Activated CD8-positive, alpha-beta T cell treated with anti-CD3 and anti-CD28 coated beads for 36 hours (primary cell): Measurements from ENCODE around the gene IL25. TPM values are rescaled to one million over a fixed set of nuclear protein-coding genes. Genes with fewer than 3 reads are reported as not detected.

Source experiments
- ATAC-seq: fragments of 200-7000 bp; cut with Tn5 transposase; one replicate; pipeline ENCODE4 v1.10.0; 2021; ENCODE audit warnings: mild to moderate bottlenecking, moderate library complexity
- CTCF ChIA-PET: fragments of 350-600 bp; sonication (Branson Sonifier 250); formaldehyde crosslinking; loops from one replicate; lab custom pipeline; 2021; ENCODE audit warnings: antibody characterized with exemption; lab: Charles Lee
- POLR2A ChIA-PET: fragments of 350-600 bp; sonication (Branson Sonifier 250); formaldehyde crosslinking; loops from one replicate; lab custom pipeline; 2021; ENCODE audit warnings: antibody characterized with exemption; lab: Charles Lee
- DNase-seq: peaks from one replicate; pipeline ENCODE4 v3.0.0-alpha.2; 2020
- H3K27ac Mint-ChIP-seq: one replicate; pipeline ENCODE4 v1.8.0; 2021; ENCODE audit warnings: mild to moderate bottlenecking, mixed read lengths
- H3K27me3 Mint-ChIP-seq: one replicate; pipeline ENCODE4 v1.8.0; 2021; ENCODE audit warnings: mixed read lengths
- H3K36me3 Mint-ChIP-seq: one replicate; pipeline ENCODE4 v1.8.0; 2021; ENCODE audit warnings: low read depth, mixed read lengths
- H3K4me1 Mint-ChIP-seq: one replicate; pipeline ENCODE4 v1.8.0; 2021; ENCODE audit warnings: low read depth, mixed read lengths
- H3K4me3 Mint-ChIP-seq: one replicate; pipeline ENCODE4 v1.8.0; 2021; ENCODE audit warnings: mild to moderate bottlenecking, moderate library complexity, mixed read lengths
- H3K9me3 Mint-ChIP-seq: one replicate; pipeline ENCODE4 v1.8.0; 2021; ENCODE audit warnings: mixed read lengths
- CTCF ChIP-seq: fragments of 200-600 bp; IDR thresholded peaks from one replicate; pipeline ENCODE4 v1.8.0; 2022; ENCODE audit warnings: antibody characterized with exemption, mild to moderate bottlenecking
- intact Hi-C: fragments of 100-400 bp; cut with micrococcal nuclease; formaldehyde crosslinking; loops from one replicate; pipeline ENCODE4 v1.10.0; 2022
- total RNA-seq, 2 experiments: library from RNA; stranded (reverse); gene quantifications; one replicate each; pipeline ENCODE4 v1.2.3, GENCODE V29; 2021

IL25 gene
- total RNA-seq, 2 experiments from 2014 or later = not detected

- H3K9me3 Mint-ChIP-seq = no peaks in the 10 kb centered on the region
- CTCF ChIA-PET = no interaction called here
- H3K4me1 Mint-ChIP-seq = no peaks in the 10 kb centered on the region
- no peak within 1 kb of the TSS for H3K27ac Mint-ChIP-seq
- H3K4me3 Mint-ChIP-seq = no peak within 1 kb of the TSS
- no peaks in the 10 kb centered on the region for H3K36me3 Mint-ChIP-seq
- intact Hi-C loops = no loop called here
- H3K27me3 Mint-ChIP-seq = peaks cover 25% of the 10 kb centered on the region
- no peak for ATAC-seq
- no peak for TF ChIP-seq CTCF
- POLR2A ChIA-PET = no interaction called here
- DNase-seq = no peak
Observed at GRCh38 chr14:23365036-23365731, 7.4 kb upstream of the IL25 start, which contains the start of gene EFS. EFS (minus strand) TSS chr14:23365172; CDS start chr14:23365025, 147 bp downstream.

- TF ChIP-seq CTCF = no peak
- Mint-ChIP-seq H3K27ac (no peak overlapping the region), H3K36me3 (no peaks in the 10 kb centered on the region), H3K4me3 (no peak overlapping the region), H3K9me3 (no peaks in the 10 kb centered on the region), H3K27me3 (peaks cover 25% of the 10 kb centered on the region), H3K4me1 (no peaks in the 10 kb centered on the region)
- ChIA-PET POLR2A (no interaction called here), CTCF (no interaction called here)
- ATAC-seq (no peak), DNase-seq (no peak)
- intact Hi-C loops = no loop called here
Observed at GRCh38 chr14:23365732-23366425, 6.7 kb upstream of the IL25 start.

- Mint-ChIP-seq H3K4me3 (no peak overlapping the region), H3K27me3 (peaks cover 25% of the 10 kb centered on the region), H3K4me1 (no peaks in the 10 kb centered on the region), H3K9me3 (no peaks in the 10 kb centered on the region), H3K36me3 (no peaks in the 10 kb centered on the region), H3K27ac (no peak overlapping the region)
- DNase-seq = no peak
- ChIA-PET POLR2A (no interaction called here), CTCF (no interaction called here)
- intact Hi-C loops = no loop called here
- TF ChIP-seq CTCF = no peak
- ATAC-seq = no peak
Observed at GRCh38 chr14:23366426-23366921, 6.1 kb upstream of the IL25 start.

GRCh38 chr14:23370221-23370620 lies 2.4 kb upstream of the IL25 start:
- Mint-ChIP-seq H3K36me3 (no peaks in the 10 kb centered on the region), H3K4me1 (no peaks in the 10 kb centered on the region), H3K9me3 (no peaks in the 10 kb centered on the region), H3K4me3 (no peak overlapping the region), H3K27me3 (peaks cover 11% of the 10 kb centered on the region), H3K27ac (no peak overlapping the region)
- no peak for ATAC-seq
- intact Hi-C loops = no loop called here
- no peak for DNase-seq
- POLR2A ChIA-PET = no interaction called here
- CTCF ChIA-PET = interaction anchor here (1.2 to 3.9 kb wide), 5 partner anchors 9 to 43 kb away, joined by 3 to 27 read pairs (median 4); no protein-coding TSS in a partner anchor
- no peak for TF ChIP-seq CTCF

GRCh38 chr14:23371865-23372264 lies 744 bp upstream of the IL25 start:
- ChIA-PET CTCF (interaction anchor here (1.1 kb wide), 1 partner anchor 45 kb away, joined by 4 read pairs; no protein-coding TSS in a partner anchor), POLR2A (no interaction called here)
- DNase-seq (no peak), ATAC-seq (no peak)
- Mint-ChIP-seq H3K4me3 (no peak overlapping the region), H3K4me1 (no peaks in the 10 kb centered on the region), H3K9me3 (no peaks in the 10 kb centered on the region), H3K27ac (no peak overlapping the region), H3K36me3 (no peaks in the 10 kb centered on the region), H3K27me3 (peaks cover 7% of the 10 kb centered on the region)
- intact Hi-C loops = no loop called here
- TF ChIP-seq CTCF = no peak
